AG09319 (cell line): Measurements from ENCODE around the gene ZKSCAN8.

Experiments used
- DNase-seq: peaks from one replicate; pipeline ENCODE4 v3.0.0-alpha.2; 2010; ENCODE audit warnings: low read depth; ENCODE audit errors: extremely low read depth
- CTCF ChIP-seq: IDR thresholded peaks from 2 replicates; pipeline ENCODE4 v1.5.1; 2011; ENCODE audit warnings: low read depth, mild to moderate bottlenecking, inconsistent platforms, low read length, moderate library complexity

Gene ZKSCAN8

GRCh38 chr6:28145231-28145630, 3.5 kb downstream of the ZKSCAN8 start:
- DNase-seq: no peak
- TF ChIP-seq CTCF: no peak

- DNase-seq: no peak
- no peak for TF ChIP-seq CTCF
These were observed 10.8 kb downstream of the ZKSCAN8 start for GRCh38 chr6:28152531-28152930.

- no peak for DNase-seq
- TF ChIP-seq CTCF: no peak
These were observed 11.9 kb downstream of the ZKSCAN8 start for GRCh38 chr6:28153546-28153945.

GRCh38 chr6:28154357-28154756, 12.7 kb downstream of the ZKSCAN8 start:
- TF ChIP-seq CTCF: no peak
- DNase-seq: no peak

- TF ChIP-seq CTCF: no peak
- DNase-seq: no peak
These were observed 16.6 kb downstream of the ZKSCAN8 start for GRCh38 chr6:28158318-28158717.

GRCh38 chr6:28159029-28159607, 17.4 kb downstream of the ZKSCAN8 start:
- no peak for DNase-seq
- no peak for TF ChIP-seq CTCF

GRCh38 chr6:28160233-28160632, 18.6 kb downstream of the ZKSCAN8 start:
- no peak for DNase-seq
- TF ChIP-seq CTCF: no peak
